Stimulated activated CD4-positive, alpha-beta T cell treated with anti-CD3 and anti-CD28 coated beads, Interleukin-4, amount 100 ng/mL, for 24 hours (primary cell): Measurements from ENCODE around the gene UNC5B.

ENCODE experiments used
- DNase-seq: peaks from one replicate; pipeline ENCODE4 v3.0.0-alpha.2; 2020

Gene UNC5B

DNA sequence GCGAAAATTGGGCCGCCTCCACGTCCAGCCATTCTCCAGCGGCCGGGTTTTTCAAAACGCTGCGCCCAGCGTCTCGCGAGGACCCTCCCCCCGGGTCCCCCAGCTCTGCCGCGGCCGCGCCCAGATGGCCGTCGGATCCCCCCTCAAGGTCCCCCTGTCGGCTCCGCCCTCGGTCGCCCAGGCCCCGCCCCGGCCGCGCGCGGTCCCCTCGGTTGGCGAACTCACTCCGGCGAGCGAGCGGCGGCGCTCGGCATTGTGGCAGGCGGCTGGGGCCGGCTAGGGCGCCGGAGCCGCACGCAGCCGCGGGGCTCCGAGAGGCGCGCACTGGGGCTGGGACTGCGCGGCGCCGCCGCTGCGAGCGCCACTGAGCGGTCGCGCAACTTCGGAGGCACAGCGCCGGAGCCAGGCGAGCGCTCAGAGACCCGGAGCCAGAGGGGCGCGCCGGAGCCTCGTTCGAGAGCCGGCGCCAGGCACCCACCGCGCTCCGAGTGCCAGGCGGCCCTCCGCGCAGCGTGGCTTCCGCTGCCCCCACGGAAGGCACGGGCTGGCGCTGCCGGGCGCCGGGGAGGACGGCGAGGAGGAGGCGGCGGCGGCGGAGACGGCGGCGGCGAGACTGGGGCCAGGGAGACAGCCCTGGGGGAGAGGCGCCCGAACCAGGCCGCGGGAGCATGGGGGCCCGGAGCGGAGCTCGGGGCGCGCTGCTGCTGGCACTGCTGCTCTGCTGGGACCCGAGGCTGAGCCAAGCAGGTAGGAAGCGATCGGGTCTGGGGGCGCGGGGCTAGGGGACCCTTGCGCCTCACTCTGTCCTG, at the start of gene UNC5B:
Gene UNC5B, plus strand, starts transcription at position 253 of the 809 bp plus-strand sequence. Its CDS starts 416 bp downstream, at position 669.
- peak; percentile 63 for DNase-seq

DNA sequence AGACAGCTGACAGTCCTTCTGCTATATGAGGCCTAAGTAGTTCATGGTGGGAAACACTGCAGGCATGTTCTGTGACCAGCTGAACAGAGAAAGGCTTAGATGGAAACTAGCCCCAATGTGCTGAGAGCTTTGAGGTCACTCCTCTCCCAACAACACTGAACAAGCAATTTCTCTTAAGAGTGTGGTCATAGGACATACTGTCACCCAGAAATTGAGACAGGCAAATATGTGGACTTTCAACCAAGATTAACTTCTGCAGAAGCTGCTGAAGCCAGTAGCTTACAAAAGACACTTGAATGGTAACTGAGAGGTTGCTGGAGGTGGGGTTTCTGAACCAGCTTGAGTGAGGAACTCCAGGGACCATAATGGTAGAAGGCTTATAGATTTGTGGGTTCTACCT, 38.9 kb upstream of the UNC5B start:
- no peak for DNase-seq

DNA sequence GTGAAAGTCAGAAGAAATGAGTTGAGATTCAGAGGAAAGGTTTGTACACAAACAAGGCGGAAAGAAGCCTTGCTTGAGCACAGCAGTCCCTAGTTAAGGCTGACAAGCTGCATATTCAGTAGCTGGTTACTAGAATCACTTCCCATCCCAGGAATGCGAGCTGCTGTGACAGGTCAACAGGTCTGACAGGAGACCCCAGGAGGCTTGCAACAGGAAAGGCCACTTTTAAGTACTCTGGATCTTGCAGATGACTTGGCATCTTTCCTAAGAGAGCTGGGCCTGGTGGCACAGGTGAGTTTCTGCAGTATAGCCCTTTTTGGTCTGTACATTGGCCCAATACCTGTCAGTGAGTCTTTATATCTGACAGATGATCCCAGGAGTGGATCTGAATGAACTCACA, 35.7 kb upstream of the UNC5B start:
- DNase-seq = no peak

DNA sequence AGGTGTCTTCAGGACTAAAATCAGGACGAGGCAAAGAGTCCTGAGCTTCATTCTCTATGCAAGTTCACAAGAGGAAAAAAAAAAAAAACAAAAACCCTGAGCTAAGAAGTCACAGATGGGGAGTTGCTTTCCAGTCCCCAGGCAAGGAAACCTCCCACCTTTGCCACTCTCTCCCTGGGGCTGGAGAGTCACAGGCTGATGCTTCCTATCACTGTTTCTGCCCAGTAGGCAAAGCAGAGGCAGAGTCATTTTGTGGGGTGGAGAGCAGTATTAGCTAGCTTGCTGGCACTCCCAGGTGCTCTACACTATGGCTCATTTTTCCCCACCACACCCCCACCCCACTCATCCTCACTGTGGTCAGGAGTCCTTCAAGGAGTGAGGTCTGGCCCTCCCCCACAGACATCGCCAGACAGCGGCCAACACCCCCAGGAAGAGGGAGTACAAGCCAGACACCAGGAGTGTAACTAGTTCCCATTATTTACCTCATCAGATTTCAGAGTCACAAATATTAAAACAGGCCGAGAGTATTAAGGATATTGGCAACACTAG, 34.6 kb upstream of the UNC5B start:
- DNase-seq = no peak

DNA sequence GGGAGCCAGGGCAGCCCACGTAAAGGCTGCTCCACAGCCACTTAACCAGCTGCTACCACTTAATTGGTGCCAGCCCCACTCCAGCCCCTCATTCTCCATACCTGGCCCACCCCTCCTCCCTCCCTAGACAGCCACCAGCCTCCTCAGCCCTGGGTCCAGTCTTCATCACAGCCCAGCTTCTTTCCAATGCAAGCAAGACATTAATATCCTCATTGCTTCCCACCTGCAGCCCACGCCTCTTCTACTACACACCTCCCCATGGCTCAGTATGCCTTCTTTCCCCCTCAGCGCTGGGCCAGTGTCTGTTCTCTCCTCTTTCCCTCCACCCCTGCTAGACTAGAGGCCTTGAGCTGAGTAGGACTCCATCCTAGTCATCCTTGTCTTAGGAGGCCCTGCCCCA, 33.5 kb upstream of the UNC5B start:
- no peak for DNase-seq

DNA sequence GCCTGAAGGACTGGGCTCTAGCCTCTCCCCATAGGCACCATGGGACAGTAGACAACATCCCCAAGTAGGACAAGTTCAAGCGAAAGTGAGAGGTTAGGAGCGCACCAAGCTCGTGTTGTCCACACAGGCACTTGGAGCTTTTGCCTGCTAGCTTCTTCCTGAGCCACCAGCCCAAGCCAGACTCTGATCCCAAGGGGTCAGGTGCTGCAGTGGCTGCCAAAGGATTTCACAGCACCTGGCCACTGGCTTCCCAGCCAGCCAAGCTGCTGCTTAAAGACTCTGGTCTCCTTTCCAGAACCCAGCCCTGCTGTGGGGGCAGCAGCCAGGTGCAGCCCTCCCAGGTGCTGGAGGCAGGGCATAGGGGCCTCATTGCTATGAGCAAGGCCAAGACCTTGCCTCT, 33.0 kb upstream of the UNC5B start:
- DNase-seq = no peak

DNA sequence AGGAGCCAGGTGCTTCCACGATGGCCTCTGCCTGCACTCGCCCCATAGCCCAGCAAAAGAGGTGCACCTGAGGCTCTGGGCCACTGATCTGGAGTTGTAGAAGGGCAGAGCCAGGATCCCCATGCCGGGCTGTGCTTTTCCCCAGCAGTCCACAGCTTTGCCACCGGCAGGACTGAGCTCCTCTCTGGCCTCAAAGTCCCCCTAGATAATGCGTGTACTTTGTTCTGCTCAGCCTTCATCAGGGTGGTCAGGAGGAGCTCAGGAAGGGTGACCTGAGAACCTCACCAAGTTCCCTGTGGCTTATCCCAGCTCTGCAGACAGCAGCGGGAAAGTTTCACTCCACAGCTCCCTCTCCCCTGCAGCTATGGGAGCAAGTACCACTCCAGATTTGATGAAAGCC, 27.9 kb upstream of the UNC5B start:
- no peak for DNase-seq

DNA sequence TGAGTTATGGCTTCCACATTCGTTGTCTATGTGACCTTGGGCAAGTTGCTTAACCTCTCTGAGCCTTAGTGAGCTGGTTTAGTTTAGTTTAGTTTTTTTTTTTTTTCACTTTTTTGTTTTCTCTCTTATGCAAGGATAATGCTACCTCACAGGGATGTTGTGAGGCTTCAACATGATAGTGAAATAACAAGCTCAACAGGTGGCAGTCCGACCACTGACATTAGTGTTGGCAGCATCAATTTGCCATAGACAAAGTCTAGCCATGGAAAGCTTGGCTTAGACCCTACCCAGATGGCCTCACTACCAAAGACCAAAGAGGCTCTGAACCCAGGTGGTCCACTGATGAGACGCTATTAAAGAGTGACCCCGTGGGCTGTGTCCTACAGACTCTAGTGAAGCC, 27.2 kb upstream of the UNC5B start:
- DNase-seq = no peak

DNA sequence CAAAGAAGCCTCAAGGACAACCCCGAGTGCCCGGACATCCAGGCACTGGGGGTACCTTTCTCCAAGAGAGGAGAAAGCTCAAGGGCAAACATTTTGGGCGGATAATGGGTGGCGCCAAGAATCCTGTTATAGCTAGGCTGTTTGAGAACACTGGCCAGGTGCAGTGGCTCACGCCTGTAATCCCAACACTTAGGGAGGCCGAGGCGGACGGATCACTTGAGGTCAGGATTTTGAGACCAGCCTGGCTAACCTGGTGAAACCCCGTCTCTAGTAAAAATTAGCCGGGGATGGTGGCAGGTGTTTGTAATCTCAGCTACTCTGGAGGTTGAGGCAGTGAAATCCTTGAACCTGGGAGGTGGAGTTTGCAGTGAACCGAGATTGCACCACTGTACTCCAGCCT, 25.2 kb upstream of the UNC5B start:
- DNase-seq = no peak

DNA sequence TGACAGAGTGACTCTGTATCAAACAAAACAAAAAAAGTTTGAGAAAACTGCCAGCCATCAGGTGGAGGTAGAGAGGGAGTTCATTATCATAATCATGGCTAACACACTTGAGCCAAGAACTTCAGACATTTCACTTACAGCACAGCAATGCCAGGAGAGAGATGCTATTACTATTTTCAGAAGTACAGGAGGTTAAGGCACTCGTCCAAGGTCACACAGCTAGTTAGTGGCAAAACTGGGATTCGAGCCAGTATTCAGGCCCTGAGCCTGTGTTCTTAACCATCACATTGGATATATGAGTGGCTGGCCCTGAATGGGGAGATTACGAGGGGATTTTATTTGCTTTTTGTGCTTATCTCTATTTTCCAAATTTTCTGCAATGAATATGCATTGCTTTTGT, 24.8 kb upstream of the UNC5B start:
- DNase-seq = no peak

DNA sequence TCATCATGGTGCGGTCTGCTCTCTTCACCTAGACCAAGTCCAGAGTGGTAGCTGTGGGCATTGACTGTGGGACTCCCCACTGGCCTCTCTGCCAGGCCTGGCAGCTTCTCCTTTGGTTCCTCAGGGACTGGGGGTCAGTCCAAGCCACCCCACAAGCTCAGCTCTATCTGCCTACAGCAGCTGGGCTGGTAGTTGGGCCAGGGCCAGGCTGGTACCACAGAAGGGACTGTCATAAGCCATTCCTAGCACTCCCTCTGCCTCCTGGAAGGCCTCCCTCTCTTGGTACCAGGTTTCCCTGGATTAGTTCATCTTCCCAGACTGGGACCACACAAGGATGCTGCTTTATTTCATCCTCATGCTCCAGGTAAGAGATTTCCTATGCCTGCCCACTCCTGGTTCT, 24.2 kb upstream of the UNC5B start:
- no peak for DNase-seq

DNA sequence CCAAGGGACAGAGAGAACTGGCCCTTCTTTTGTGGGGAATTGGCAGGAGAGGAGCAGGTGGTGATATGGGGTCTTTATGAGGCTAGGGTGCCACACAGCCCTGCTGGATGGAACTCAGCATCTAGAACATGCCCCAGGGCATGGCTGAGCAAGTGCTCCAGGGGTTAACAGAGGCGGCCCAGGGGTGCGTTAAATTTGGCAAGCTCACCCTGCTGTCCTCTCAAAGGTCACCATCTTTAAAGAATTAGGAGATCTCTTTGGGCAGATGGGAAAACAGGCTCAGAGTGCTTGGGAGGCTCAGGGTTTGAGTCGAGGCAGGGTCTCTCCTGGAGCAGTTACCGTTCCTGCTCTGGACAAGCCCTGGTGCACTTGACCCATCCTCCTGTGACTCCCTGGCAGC, 21.4 kb upstream of the UNC5B start:
- no peak for DNase-seq

DNA sequence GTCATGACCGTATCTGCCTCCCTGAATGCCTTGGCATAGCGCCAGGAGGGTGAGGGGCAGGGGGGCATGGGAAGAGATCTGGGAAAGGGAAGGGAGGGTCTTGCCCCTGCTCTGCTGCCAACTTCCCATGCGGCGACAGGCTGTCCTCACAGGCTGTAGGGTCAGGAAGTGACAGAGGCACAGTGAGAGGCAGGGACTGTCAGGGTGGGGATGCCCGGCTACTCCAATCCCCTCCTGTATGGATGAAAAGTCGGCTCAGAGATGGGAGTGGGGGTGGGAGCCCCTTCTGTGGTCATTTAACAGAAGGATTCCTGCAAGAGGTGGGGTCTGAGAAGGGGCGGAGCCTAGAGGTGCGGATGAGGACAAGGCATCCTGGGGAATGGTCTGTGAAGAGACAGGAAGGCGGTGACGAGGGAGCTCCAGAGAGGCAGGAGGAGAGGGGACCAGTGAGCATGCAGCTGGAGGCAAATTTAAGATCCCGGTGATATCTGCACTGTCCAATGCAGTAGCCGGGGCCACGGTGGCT, 20.8 kb upstream of the UNC5B start:
- no peak for DNase-seq

DNA sequence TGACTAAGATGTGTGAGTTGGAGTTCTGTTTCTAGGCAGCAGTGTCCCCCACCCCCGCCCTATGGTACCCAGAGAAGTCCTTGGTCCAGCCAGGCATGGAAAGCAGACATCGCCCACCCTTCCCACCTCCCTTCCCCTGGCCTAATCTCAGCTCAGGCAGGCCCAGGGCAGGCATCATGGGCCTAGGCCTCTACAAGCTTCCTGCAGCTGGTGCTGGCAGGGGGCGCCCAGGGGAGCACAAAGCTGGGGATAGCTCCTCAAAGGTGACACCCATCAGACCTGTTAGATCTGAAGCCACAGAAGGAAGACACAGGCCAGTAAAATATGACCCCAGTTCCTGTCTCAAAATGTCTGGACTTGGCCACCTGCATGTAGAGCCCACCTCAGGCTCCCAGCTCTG, 18.9 kb upstream of the UNC5B start:
- DNase-seq = no peak

DNA sequence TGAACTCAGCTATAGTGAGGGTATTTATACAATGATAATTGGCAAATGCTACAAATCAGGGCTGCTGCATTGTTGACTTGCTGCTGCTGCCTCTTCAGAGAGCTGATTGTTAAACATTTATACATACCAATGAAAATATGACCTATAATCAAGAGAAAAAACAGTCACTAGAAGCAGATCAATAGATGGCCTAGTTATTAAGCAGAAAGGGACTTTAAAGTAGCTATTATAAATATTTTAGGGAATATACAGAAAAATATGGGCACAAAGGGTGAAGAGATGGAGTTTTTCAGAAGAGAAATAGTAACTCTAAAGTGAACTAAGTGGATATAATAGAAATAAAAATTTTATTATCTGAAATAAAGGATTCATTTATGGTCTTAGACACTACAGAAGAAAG, 14.4 kb upstream of the UNC5B start:
- no peak for DNase-seq

DNA sequence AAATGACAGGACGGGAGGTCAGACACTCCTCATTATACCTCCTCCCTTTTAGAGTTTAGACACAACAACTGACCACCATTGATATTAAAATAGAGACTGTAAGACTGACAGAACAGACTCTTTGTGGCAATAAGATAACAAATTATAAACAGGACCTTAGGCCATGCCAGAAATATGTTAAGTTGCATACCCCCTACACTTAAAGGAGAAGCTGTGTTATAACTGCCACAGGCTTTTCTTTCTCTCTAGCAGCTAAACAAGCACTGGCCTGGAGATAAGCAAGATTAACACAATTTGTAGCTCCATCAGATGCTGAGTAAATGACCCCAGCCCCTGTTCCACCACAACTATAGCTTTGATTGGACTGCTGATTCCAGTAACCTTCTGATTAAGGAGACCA, 10.5 kb upstream of the UNC5B start:
- DNase-seq = no peak

DNA sequence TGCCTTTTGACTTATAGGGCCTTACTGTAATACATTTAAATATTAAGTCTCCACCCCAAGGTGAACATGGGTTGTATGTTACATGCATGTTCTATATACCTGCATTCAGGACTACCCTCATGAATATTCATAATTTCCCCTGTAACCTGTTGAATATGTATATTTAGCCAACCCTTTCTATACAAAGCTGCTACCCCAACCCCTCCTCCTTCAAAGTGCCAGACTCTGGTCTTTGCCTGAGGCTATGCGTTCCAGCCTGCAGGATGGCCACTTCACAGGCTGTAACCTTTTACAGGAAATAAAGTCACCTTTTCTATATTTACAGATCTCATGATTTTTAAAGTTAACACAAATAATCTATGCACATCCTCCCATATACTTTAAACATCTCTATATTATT, 10.1 kb upstream of the UNC5B start:
- DNase-seq = no peak

DNA sequence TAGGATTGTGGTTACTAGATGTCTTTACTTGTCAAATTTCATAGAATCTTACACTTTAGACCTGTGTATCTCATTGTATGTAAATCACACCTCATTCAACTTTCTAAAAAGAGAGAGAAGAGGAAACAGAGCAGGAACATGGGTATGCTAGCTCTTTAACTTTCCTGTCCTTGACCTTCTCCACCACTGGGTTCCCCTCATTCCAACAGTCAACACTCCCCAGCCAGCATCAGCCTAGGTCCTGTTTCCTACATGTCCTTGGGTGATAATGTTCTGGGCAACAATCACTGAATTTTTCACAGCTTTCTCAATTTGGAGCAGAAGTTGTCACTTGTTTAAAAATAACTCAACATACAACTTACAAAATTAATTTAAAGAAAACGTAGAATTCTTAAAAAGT, 9.2 kb upstream of the UNC5B start:
- DNase-seq = no peak

DNA sequence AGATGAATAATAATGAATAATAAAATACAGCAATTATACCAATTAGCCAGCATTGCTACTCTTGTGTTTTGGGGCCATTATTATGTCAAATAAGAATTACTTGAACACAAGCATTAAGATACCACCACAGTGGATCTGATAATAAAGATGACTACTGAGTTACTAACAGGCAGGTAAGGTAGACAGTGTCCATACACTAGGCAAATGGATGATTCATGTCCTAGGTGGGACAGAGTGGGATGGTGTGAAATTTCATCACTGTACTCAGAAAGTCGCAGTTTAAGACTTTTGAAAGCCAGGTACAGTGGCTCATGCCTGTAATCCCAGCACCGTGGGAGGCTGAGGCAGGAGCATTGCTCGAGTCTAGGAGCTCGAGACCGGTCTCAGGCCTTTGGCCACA, 8.7 kb upstream of the UNC5B start:
- DNase-seq = no peak

DNA sequence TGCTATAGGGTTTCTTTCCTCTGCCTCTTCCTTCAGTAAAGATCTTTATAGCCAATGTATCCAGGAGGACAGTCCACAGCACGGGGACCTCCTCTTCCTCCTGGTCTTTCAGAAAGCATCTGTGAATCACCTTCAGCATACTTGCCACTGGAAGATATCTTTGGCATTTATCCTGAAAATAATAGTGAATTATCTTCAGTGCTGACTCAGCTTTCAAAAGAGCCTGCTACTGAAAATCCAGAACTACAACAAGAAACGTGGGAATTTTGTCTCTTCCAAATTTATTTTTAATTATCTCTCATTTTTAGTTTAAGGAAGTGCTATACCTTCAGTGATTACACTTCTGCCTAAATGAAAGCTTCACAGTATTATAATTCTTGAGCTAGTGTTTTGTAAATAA, 7.6 kb upstream of the UNC5B start:
- DNase-seq = no peak

DNA sequence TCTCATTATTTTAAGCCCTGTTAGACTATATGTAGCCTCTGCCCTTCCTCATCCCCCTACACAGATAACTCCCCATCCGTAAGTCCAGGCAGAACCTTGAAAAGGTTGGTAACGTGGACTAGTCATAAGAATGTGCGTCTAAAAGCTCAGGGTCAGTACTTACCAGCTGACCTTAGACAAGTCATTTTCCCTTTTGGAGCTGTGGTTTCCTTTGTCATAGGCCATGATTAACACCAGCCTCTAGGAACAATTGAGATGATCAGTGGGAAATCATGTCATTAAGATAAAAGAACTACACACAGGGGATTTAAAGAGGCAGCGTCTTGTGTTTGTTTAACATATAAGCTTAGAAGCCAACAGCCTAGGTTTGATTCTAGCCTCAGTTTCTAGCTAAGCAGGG, 6.9 kb upstream of the UNC5B start:
- no peak for DNase-seq

DNA sequence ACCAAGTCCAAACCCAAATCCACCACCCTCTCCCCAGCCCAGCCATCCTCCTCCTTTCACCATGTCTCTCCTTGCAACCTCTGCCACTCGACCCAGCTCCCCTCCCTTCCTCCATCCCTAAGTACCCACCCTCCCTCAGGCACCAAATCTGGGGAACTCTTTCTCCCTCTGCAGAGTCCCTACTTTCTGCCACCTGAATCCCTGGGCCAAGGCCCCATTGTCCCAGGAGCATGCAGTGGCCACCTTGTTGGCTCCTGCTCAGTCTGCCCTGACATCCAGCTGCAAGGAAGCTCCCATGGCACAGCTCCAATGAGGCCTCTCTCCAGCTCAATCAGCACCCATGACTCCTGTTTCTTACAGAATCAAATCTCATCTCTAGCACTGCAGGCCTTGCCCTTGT, 5.5 kb upstream of the UNC5B start:
- DNase-seq = no peak

DNA sequence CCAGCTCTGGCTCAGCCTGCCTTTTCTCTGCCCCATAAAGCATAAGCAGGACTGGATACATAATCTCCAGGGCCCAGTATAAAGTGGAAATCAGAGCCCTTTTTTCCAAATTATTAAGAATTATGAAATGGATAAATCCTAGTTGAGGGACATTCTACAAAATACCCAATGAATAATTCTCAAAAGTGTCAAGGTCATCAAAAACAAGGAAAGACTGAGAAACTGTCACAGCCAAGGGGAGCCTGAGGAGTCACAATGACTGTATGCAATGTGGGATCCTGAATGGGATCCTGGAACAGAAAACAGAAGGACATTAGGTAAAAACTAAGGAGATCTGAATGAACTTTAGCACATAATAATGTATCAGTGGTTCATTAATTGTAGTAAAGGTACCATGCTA, 4.8 kb upstream of the UNC5B start:
- no peak for DNase-seq

DNA sequence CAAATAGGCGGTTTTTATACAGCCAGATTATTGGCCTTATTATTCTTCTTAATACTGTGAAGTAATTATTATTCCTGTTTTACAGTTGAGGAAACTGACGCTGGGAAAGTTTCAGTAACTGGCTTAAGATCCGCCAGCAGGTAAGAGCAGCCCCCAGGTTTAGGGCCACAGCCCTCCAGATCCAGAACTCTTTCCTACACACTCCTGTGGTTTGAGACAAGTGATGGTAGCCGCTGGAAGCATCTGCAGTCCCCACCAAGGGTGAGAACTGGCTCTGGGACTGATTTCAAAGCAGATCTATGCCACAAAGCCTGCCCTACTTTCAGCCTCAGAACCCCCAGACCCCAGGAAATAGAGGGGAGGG, 3.0 kb upstream of the UNC5B start:
- no peak for DNase-seq
